PFSK-1 (cell line): ENCODE results near the gene LENG9.

Source experiments
- FOXP2 ChIP-seq: optimal IDR thresholded peaks from 2 replicates; pipeline ENCODE3; 2011; ENCODE audit warnings: borderline replicate concordance, control low read depth, inconsistent platforms; ENCODE audit not compliant: insufficient read depth; ENCODE audit errors: extremely low read length, extremely low read depth
- POLR2AphosphoS5 ChIP-seq: IDR thresholded peaks from 2 replicates; pipeline ENCODE4 v1.6.1; 2012; ENCODE audit warnings: low read depth, mild to moderate bottlenecking, control low read depth, low read length, moderate library complexity
- REST ChIP-seq, 2 experiments: IDR thresholded peaks; 2 replicates each; pipeline versions ENCODE4 v1.6.1 to v1.8.0; 2011 to 2012; ENCODE audit warnings: low read depth in 2 of 2, low read length in 2 of 2, control low read depth in 1 of 2, inconsistent platforms in 1 of 2, mild to moderate bottlenecking in 1 of 2, moderate library complexity in 1 of 2; ENCODE audit not compliant: insufficient read depth in 1 of 2
- SIN3A ChIP-seq: IDR thresholded peaks from 2 replicates; pipeline ENCODE4 v1.6.1; 2012; ENCODE audit warnings: mild to moderate bottlenecking, low read length, moderate library complexity, borderline replicate concordance; ENCODE audit not compliant: insufficient read depth
- TAF1 ChIP-seq: IDR thresholded peaks from 2 replicates; pipeline ENCODE4 v1.6.1; 2012; ENCODE audit warnings: low read length, control low read depth, borderline replicate concordance; ENCODE audit not compliant: insufficient read depth

GRCh38 chr19:54461613-54462012 lies 2.0 kb downstream of the LENG9 start:
- TF ChIP-seq REST (IDR thresholded peaks at IDR 0.05; ENCODE audit: insufficient read depth in 1 of 2, low read depth in 2 of 2, low read length in 2 of 2), result no peak
- no peak for TF ChIP-seq TAF1
- no peak for TF ChIP-seq SIN3A
- no peak for TF ChIP-seq POLR2AphosphoS5
- no peak for TF ChIP-seq FOXP2
